HepG2 (cell line): ENCODE measurements around the gene SP7.

Experiments used
- CTCF ChIP-seq: sonication (generic); formaldehyde crosslinking; IDR thresholded peaks from 2 replicates; pipeline ENCODE4 v1.5.0; 2020; ENCODE audit warnings: mild to moderate bottlenecking, missing genetic modification reagents, moderate library complexity
- ELK4 ChIP-seq: sonication (generic); formaldehyde crosslinking; IDR thresholded peaks from 2 replicates; pipeline ENCODE4 v1.9.0; 2021; ENCODE audit warnings: missing genetic modification reagents, borderline replicate concordance
- GRHL1 ChIP-seq: sonication (generic); formaldehyde crosslinking; conservative IDR thresholded peaks from 2 replicates; pipeline ENCODE4 v1.8.0; 2022; ENCODE audit warnings: missing genetic modification reagents
- HNRNPLL ChIP-seq: fragments of 200-400 bp; formaldehyde crosslinking; IDR thresholded peaks from 2 replicates; pipeline ENCODE4 v1.6.1; 2017; ENCODE audit warnings: mild to moderate bottlenecking, low read depth, low read length; ENCODE audit not compliant: poor library complexity, severe bottlenecking
- JUN ChIP-seq: sonication (generic); formaldehyde crosslinking; IDR thresholded peaks from 2 replicates; pipeline ENCODE4 v1.4.0; 2020; ENCODE audit warnings: mild to moderate bottlenecking, missing genetic modification reagents
- KLF16 ChIP-seq, 2 experiments: sonication (generic) in 1 of 2; formaldehyde crosslinking in 1 of 2; IDR thresholded peaks; 2 replicates each; pipeline versions ENCODE4 v1.6.1 to v1.8.0; 2016 to 2023; ENCODE audit warnings: missing genetic modification reagents in 2 of 2, missing compliant biosample characterization in 1 of 2
- NR3C1 ChIP-seq: sonication (generic); formaldehyde crosslinking; IDR thresholded peaks from 2 replicates; pipeline ENCODE4 v1.4.0; 2020; ENCODE audit warnings: missing genetic modification reagents
- POLR2AphosphoS5 ChIP-seq: IDR thresholded peaks from 2 replicates; pipeline ENCODE4 v1.6.1; 2012; ENCODE audit warnings: low read depth, low read length
- RAD21 ChIP-seq: fragments of 450-650 bp; formaldehyde crosslinking; IDR thresholded peaks from 2 replicates; pipeline ENCODE4 v1.5.0; 2020; ENCODE audit warnings: mild to moderate bottlenecking
- SKIL ChIP-seq: sonication (generic); formaldehyde crosslinking; IDR thresholded peaks from 2 replicates; pipeline ENCODE4 v1.8.0; 2022; ENCODE audit warnings: missing genetic modification reagents, mild to moderate bottlenecking, moderate library complexity, borderline replicate concordance
- SPEN ChIP-seq: sonication (generic); formaldehyde crosslinking; IDR thresholded peaks from 2 replicates; pipeline ENCODE4 v1.5.1; 2020; ENCODE audit warnings: low read depth, mild to moderate bottlenecking, missing genetic modification reagents
- ZBTB42 ChIP-seq: sonication (generic); formaldehyde crosslinking; IDR thresholded peaks from 2 replicates; pipeline ENCODE4 v1.5.0; 2020; ENCODE audit warnings: mild to moderate bottlenecking, missing genetic modification reagents
- ZNF513 ChIP-seq: sonication (generic); formaldehyde crosslinking; conservative IDR thresholded peaks from 2 replicates; pipeline ENCODE4 v1.5.0; 2020; ENCODE audit warnings: missing genetic modification reagents

- TF ChIP-seq ZBTB42 (CRISPR knock-in tag) = no peak
- no peak for TF ChIP-seq RAD21
- TF ChIP-seq GRHL1 (CRISPR knock-in tag) = no peak
- no peak for TF ChIP-seq ELK4 (CRISPR knock-in tag)
- no peak for TF ChIP-seq POLR2AphosphoS5
- TF ChIP-seq NR3C1 (CRISPR knock-in tag) = no peak
- TF ChIP-seq SKIL (CRISPR knock-in tag) = no peak
- no peak for TF ChIP-seq KLF16 (CRISPR knock-in tag; IDR thresholded peaks at IDR 0.05)
- no peak for TF ChIP-seq CTCF (CRISPR knock-in tag)
- no peak for TF ChIP-seq SPEN (CRISPR knock-in tag)
- TF ChIP-seq HNRNPLL = no peak
- no peak for TF ChIP-seq ZNF513
- no peak for TF ChIP-seq JUN (CRISPR knock-in tag)
Observed at GRCh38 chr12:53300187-53300586, 36.0 kb downstream of the SP7 start.
